ENCODE data around the gene LRRFIP1. TPM values are rescaled to one million over a fixed set of nuclear protein-coding genes. Genes with fewer than 3 reads are reported as not detected.
A peak's percentile ranks its signal among the peaks of the same experiment; 100 is the strongest.

LRRFIP1 gene
- total RNA-seq, 2 donors from 2014 or later = 66.1 to 73.1 TPM

GRCh38 chr2:237667893-237668292 is 40.5 kb downstream of the LRRFIP1 start:
- H3K27me3 ChIP-seq (replicated peaks; ENCODE audit: insufficient read depth) = no peaks in the 10 kb centered on the region
- TF ChIP-seq POLR2AphosphoS5 (IDR thresholded peaks at IDR 0.05) = no peak
- TF ChIP-seq CTCF (IDR thresholded peaks at IDR 0.05) = no peak
- TF ChIP-seq POLR2A (IDR thresholded peaks at IDR 0.05) = no peak
- no peak overlapping the region for H3K27ac ChIP-seq
- no peaks in the 10 kb centered on the region for H3K36me3 ChIP-seq
- no peak for DNase-seq (ENCODE audit: low spot score)
- no peaks in the 10 kb centered on the region for H3K9me3 ChIP-seq
- H3K4me3 ChIP-seq = no peak overlapping the region
- intact Hi-C loops (cut with DNase I) = loop anchor here (5.0 to 10.0 kb wide), 2 partner anchors 71 to 153 kb away; no protein-coding TSS in a partner anchor
- 78% methylated on average over 6 of the region's 6 CpGs for WGBS
- peaks cover 4% of the 10 kb centered on the region for H3K4me1 ChIP-seq (replicated peaks)

- WGBS = 92% methylated on average over 6 of the region's 6 CpGs
- Histone ChIP-seq H3K27ac (no peak overlapping the region), H3K4me1 (replicated peaks) (peaks cover 2% of the 10 kb centered on the region), H3K36me3 (no peaks in the 10 kb centered on the region), H3K9me3 (no peaks in the 10 kb centered on the region), H3K27me3 (replicated peaks; ENCODE audit: insufficient read depth) (no peaks in the 10 kb centered on the region), H3K4me3 (no peak overlapping the region)
- intact Hi-C loops (cut with DNase I) = loop anchor here (5.0 to 10.0 kb wide), 2 partner anchors 71 to 154 kb away; no protein-coding TSS in a partner anchor
- DNase-seq (ENCODE audit: low spot score) = no peak
- no peak for TF ChIP-seq POLR2A (IDR thresholded peaks at IDR 0.05)
- TF ChIP-seq CTCF (IDR thresholded peaks at IDR 0.05) = no peak
- no peak for TF ChIP-seq POLR2AphosphoS5 (IDR thresholded peaks at IDR 0.05)
Observed at GRCh38 chr2:237668440-237668839, 41.1 kb downstream of the LRRFIP1 start.

GRCh38 chr2:237669283-237669627 is 41.9 kb downstream of the LRRFIP1 start:
- peaks cover 7% of the 10 kb centered on the region for H3K4me1 ChIP-seq (replicated peaks)
- no peak overlapping the region for H3K4me3 ChIP-seq
- 37% methylated on average over 3 of the region's 3 CpGs for WGBS
- no peak for TF ChIP-seq POLR2A (IDR thresholded peaks at IDR 0.05)
- TF ChIP-seq POLR2AphosphoS5 (IDR thresholded peaks at IDR 0.05) = no peak
- no peak for TF ChIP-seq CTCF (IDR thresholded peaks at IDR 0.05)
- no peaks in the 10 kb centered on the region for H3K36me3 ChIP-seq
- peak overlapping the region; percentile 11 for H3K27ac ChIP-seq
- H3K9me3 ChIP-seq = no peaks in the 10 kb centered on the region
- DNase-seq (ENCODE audit: low spot score) = no peak
- intact Hi-C loops (cut with DNase I) = loop anchor here (5.0 to 10.0 kb wide), 2 partner anchors 72 to 154 kb away; no protein-coding TSS in a partner anchor
- H3K27me3 ChIP-seq (replicated peaks; ENCODE audit: insufficient read depth) = no peaks in the 10 kb centered on the region

- TF ChIP-seq POLR2AphosphoS5 (IDR thresholded peaks at IDR 0.05) (peak; percentile 61), POLR2A (IDR thresholded peaks at IDR 0.05) (no peak)
- 45% methylated on average over 21 of the region's 21 CpGs for WGBS
- no peak for DNase-seq (ENCODE audit: low spot score)
- Histone ChIP-seq H3K27me3 (replicated peaks; ENCODE audit: insufficient read depth) (no peaks in the 10 kb centered on the region), H3K27ac (peak overlapping the region; percentile 58 to 59), H3K4me1 (replicated peaks) (peaks cover 10% of the 10 kb centered on the region), H3K4me3 (no peak overlapping the region), H3K36me3 (no peaks in the 10 kb centered on the region), H3K9me3 (no peaks in the 10 kb centered on the region)
- intact Hi-C loops (cut with DNase I) = loop anchor here (5.0 to 10.0 kb wide), 2 partner anchors 73 to 155 kb away; no protein-coding TSS in a partner anchor
Observed at GRCh38 chr2:237669628-237670392, 42.4 kb downstream of the LRRFIP1 start.

GRCh38 chr2:237670641-237671040 is 43.3 kb downstream of the LRRFIP1 start:
- TF ChIP-seq POLR2A (IDR thresholded peaks at IDR 0.05) = no peak
- no peak for DNase-seq (ENCODE audit: low spot score)
- Histone ChIP-seq H3K4me3 (no peak overlapping the region), H3K9me3 (no peaks in the 10 kb centered on the region), H3K27me3 (replicated peaks; ENCODE audit: insufficient read depth) (no peaks in the 10 kb centered on the region), H3K4me1 (replicated peaks) (peaks cover 15% of the 10 kb centered on the region), H3K36me3 (no peaks in the 10 kb centered on the region), H3K27ac (peak overlapping the region; percentile 58 to 59)
- intact Hi-C loops (cut with DNase I) = no loop called here
- 79% methylated on average over 14 of the region's 14 CpGs for WGBS

Data from prostate gland (tissue), 2 donors.